KMS-11 (cell line): Measurements from ENCODE around the gene SUN1.
A peak's percentile ranks its signal among the peaks of the same experiment; 100 is the strongest.

Experiments
- H2AFZ ChIP-seq: fragments of 200-600 bp; sonication (generic); 2 replicates; pipeline ENCODE4 v1.6.1; 2016; ENCODE audit warnings: antibody characterized with exemption, mixed run types, low read depth
- H3K27ac ChIP-seq: fragments of 200-600 bp; sonication (generic); 2 replicates; pipeline ENCODE4 v1.6.1; 2016; ENCODE audit warnings: mild to moderate bottlenecking, mixed run types
- H3K27me3 ChIP-seq: fragments of 200-600 bp; sonication (generic); 2 replicates; pipeline ENCODE4 v1.6.1; 2017; ENCODE audit warnings: mild to moderate bottlenecking, low read depth, mixed run types, moderate library complexity; ENCODE audit not compliant: insufficient read depth
- H3K36me3 ChIP-seq: fragments of 200-600 bp; sonication (generic); 2 replicates; pipeline ENCODE4 v1.6.1; 2017; ENCODE audit warnings: mild to moderate bottlenecking, mixed run types; ENCODE audit not compliant: insufficient read depth
- H3K4me1 ChIP-seq: fragments of 200-600 bp; sonication (generic); 2 replicates; pipeline ENCODE4 v1.6.1; 2016; ENCODE audit warnings: mild to moderate bottlenecking, low read depth, mixed run types; ENCODE audit not compliant: poor library complexity, severe bottlenecking
- H3K4me2 ChIP-seq: fragments of 200-600 bp; sonication (generic); 2 replicates; pipeline ENCODE4 v1.7.0; 2016; ENCODE audit warnings: mild to moderate bottlenecking, mixed run types
- H3K4me3 ChIP-seq: fragments of 200-600 bp; sonication (generic); IDR thresholded peaks from 2 replicates; pipeline ENCODE4 v1.6.1; 2017; ENCODE audit warnings: low read depth, low read length, mixed read lengths; ENCODE audit not compliant: insufficient read depth
- H3K79me2 ChIP-seq: fragments of 200-600 bp; sonication (generic); 2 replicates; pipeline ENCODE4 v1.6.1; 2016; ENCODE audit warnings: low read depth, mixed run types; ENCODE audit not compliant: insufficient read depth
- H3K9ac ChIP-seq: fragments of 200-600 bp; sonication (generic); 2 replicates; pipeline ENCODE4 v1.6.1; 2016; ENCODE audit warnings: mild to moderate bottlenecking, mixed run types
- H4K20me1 ChIP-seq: fragments of 200-600 bp; sonication (generic); 2 replicates; pipeline ENCODE4 v1.6.1; 2016; ENCODE audit warnings: mild to moderate bottlenecking, mixed run types; ENCODE audit not compliant: insufficient read depth
- CTCF ChIP-seq: fragments of 200-600 bp; sonication (generic); conservative IDR thresholded peaks from 2 replicates; pipeline ENCODE4 v1.6.1; 2017; ENCODE audit warnings: low read depth, mild to moderate bottlenecking, antibody characterized with exemption, low read length, moderate library complexity, mixed read lengths

SUN1 gene

DNA sequence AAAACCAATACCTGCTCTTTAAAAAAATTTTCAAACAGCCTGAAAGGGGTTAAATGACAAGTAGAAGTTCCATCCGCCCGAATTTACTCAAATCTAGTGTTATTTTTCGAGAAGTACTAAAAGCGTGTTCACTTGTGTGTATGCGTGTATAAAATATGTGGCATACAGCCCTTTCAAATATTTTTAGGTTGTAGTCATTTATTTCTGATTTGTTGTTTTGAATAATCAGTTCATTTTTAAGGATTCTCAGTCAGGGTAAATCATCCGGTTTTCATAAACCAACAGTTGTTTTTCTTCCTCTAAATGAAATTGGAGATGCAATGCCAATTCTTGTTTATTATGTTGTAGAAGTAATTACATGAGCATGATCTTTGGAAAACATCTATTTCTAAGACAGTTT is 6.9 kb upstream of the SUN1 start:
- peaks cover 78% of the 10 kb centered on the region for H3K79me2 ChIP-seq
- H3K9ac ChIP-seq = no peak overlapping the region
- no peak overlapping the region for H3K27ac ChIP-seq
- peaks cover 13% of the 10 kb centered on the region for H3K4me1 ChIP-seq
- no peak overlapping the region for H3K4me2 ChIP-seq
- no peak for TF ChIP-seq CTCF
- no peak overlapping the region for H2AFZ ChIP-seq
- H3K36me3 ChIP-seq = no peaks in the 10 kb centered on the region; the same call in 1 of the 2 replicates
- no peaks in the 10 kb centered on the region for H3K27me3 ChIP-seq
- H4K20me1 ChIP-seq = no peaks in the 10 kb centered on the region
- no peak overlapping the region for H3K4me3 ChIP-seq

- Histone ChIP-seq H3K4me1 (peaks cover 18% of the 10 kb centered on the region), H3K9ac (no peak overlapping the region), H4K20me1 (no peaks in the 10 kb centered on the region), H3K27ac (no peak overlapping the region), H3K27me3 (no peaks in the 10 kb centered on the region), H3K36me3 (no peaks in the 10 kb centered on the region; the same call in 1 of the 2 replicates), H3K79me2 (peaks cover 77% of the 10 kb centered on the region), H2AFZ (no peak overlapping the region), H3K4me3 (no peak overlapping the region), H3K4me2 (no peak overlapping the region)
- TF ChIP-seq CTCF = no peak
Observed at GRCh38 chr7:826230-826917, 5.9 kb upstream of the SUN1 start.

- Histone ChIP-seq H3K79me2 (peaks cover 65% of the 10 kb centered on the region), H3K4me2 (no peak overlapping the region), H3K4me3 (no peak overlapping the region), H3K9ac (no peak overlapping the region), H4K20me1 (no peaks in the 10 kb centered on the region), H3K27me3 (no peaks in the 10 kb centered on the region), H3K36me3 (no peaks in the 10 kb centered on the region), H2AFZ (no peak overlapping the region), H3K4me1 (peaks cover 35% of the 10 kb centered on the region), H3K27ac (no peak overlapping the region)
- no peak for TF ChIP-seq CTCF
Observed at GRCh38 chr7:828793-829561, 3.3 kb upstream of the SUN1 start.

DNA sequence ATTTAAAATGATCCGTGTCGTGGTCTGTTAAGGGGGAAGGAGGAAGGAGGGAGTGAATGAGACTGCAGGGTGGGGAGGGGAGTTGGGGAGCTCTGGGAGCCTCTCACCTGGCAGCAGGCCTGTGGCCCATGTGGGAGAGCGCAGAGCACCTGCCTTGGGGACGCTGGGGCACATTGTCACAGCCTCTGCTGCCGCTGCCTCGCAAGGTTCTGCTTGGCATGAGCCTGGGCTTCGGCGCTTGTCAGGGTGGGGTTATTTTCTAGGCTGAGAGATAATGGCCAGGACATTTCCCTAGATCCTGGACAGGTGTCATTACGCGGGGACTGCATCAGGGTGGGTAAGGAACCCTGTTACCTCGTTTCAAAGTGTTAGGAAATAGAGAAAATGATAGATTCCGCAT is 2.2 kb upstream of the SUN1 start:
- TF ChIP-seq CTCF = no peak
- Histone ChIP-seq H3K36me3 (no peaks in the 10 kb centered on the region), H3K4me3 (no peak overlapping the region), H3K9ac (no peak overlapping the region), H3K27me3 (no peaks in the 10 kb centered on the region), H2AFZ (no peak overlapping the region), H4K20me1 (no peaks in the 10 kb centered on the region), H3K27ac (peak overlapping the region; percentile 96; the same call in 1 of the 2 replicates), H3K79me2 (peaks cover 58% of the 10 kb centered on the region), H3K4me2 (no peak overlapping the region), H3K4me1 (peaks cover 35% of the 10 kb centered on the region)
